ENCODE data around the gene SYNC. TPM values are rescaled to one million over a fixed set of nuclear protein-coding genes. Genes with fewer than 3 reads are reported as not detected.

SYNC gene
- total and polyA plus RNA-seq, 9 of the 15 experiments (the other 6 are each of a cell fraction or from before 2014, with no cell fraction given), result 0.49 to 1.1 (median 0.87) TPM

- in situ Hi-C loops (cut with MboI) (loop anchor here (10.0 kb wide), 1 partner anchor 48 kb away; no protein-coding TSS in a partner anchor), intact Hi-C loops (cut with micrococcal nuclease) (no loop called here)
- no peaks in the 10 kb centered on the region for H3K9me1 ChIP-seq (ENCODE audit: control insufficient read depth, insufficient read depth, low read length)
- no peaks in the 10 kb centered on the region for H4K20me1 ChIP-seq (replicated peaks; ENCODE audit: control insufficient read depth, insufficient read depth, low read length)
- H3K4me2 ChIP-seq (ENCODE audit: insufficient read depth, low read length), result peak overlapping the region; percentile 89
- H3K27ac ChIP-seq (ENCODE audit: extremely low read depth, low read depth, low read length), result peak overlapping the region; percentile 68
- H3K79me2 ChIP-seq (ENCODE audit: control insufficient read depth, insufficient read depth, low read length), result no peaks in the 10 kb centered on the region
- no peak overlapping the region for H3K4me3 ChIP-seq
- FAIRE-seq, result peak; percentile 95
- peak; percentile 96 for ATAC-seq
- POLR2A ChIA-PET, result interaction anchor here (0.6 to 8.8 kb wide), 7 partner anchors 9 to 330 kb away, joined by 3 to 116 read pairs (median 5); no protein-coding TSS in a partner anchor
- CTCF ChIA-PET (ENCODE audit: low intra/inter-chr PET ratio), result interaction anchor here (1.2 to 1.3 kb wide), 2 partner anchors 52 to 57 kb away, joined by 5 to 7 read pairs; no protein-coding TSS in a partner anchor
- H3K9me3 ChIP-seq (replicated peaks; ENCODE audit: control insufficient read depth, insufficient read depth, low read depth, low read length), result no peaks in the 10 kb centered on the region
- no peaks in the 10 kb centered on the region for H3K27me3 ChIP-seq (ENCODE audit: control insufficient read depth in 2 of 2, insufficient read depth in 2 of 2, low read length in 2 of 2)
- WGBS (ENCODE audit: insufficient coverage, low coverage, missing lambda C conversion rate), result 13% methylated on average over 9 of the region's 9 CpGs
- H3K4me1 ChIP-seq (replicated peaks in 1 of 2; ENCODE audit: control insufficient read depth in 2 of 2, insufficient read depth in 2 of 2, low read length in 2 of 2), result peaks cover 18 to 49% of the 10 kb centered on the region in 2 experiments; a peak in 4 of 5 replicates
- H2AFZ ChIP-seq (ENCODE audit: low read depth, low read length), result peak overlapping the region; percentile 90
- DNase-seq (ENCODE audit: extremely low read depth in 1 of 4, low spot score in 3 of 4), result peak; percentile 95 to 97 (median 96)
- no peaks in the 10 kb centered on the region for H3K36me3 ChIP-seq (ENCODE audit: control insufficient read depth, insufficient read depth, low read length)
- BruUV-seq (replicated peaks), result no TSS peak
- H3K9ac ChIP-seq (ENCODE audit: insufficient read depth in 1 of 2, low read depth in 2 of 2, low read length in 2 of 2), result peak overlapping the region; percentile 23 to 60; a peak in 3 of 4 replicates
- TF ChIP-seq RAD51 (IDR thresholded peaks at IDR 0.05; ENCODE audit: borderline replicate concordance, low read depth) (no peak), MED1 (CRISPR knock-in tag; IDR thresholded peaks at IDR 0.05; ENCODE audit: borderline replicate concordance) (no peak), UBTF (IDR thresholded peaks at IDR 0.05; ENCODE audit: borderline replicate concordance in 1 of 2, low read depth in 2 of 2, low read length in 2 of 2) (no peak), NFIX (CRISPR knock-in tag; IDR thresholded peaks at IDR 0.05; ENCODE audit: low read depth) (no peak), SMAD3 (CRISPR knock-in tag; conservative IDR thresholded peaks at IDR 0.05) (no peak), XRCC3 (IDR thresholded peaks at IDR 0.05) (no peak), HBP1 (CRISPR knock-in tag; IDR thresholded peaks at IDR 0.05) (no peak), TFAP4 (CRISPR knock-in tag; IDR thresholded peaks at IDR 0.05; ENCODE audit: borderline replicate concordance) (peak; percentile 85), CREB1 (IDR thresholded peaks at IDR 0.05) (no peak), CREB1 (CRISPR knock-in tag; IDR thresholded peaks at IDR 0.05) (0 out of 2 replicates have a peak, but pooled peaks have one; percentile 4), ZMIZ1 (IDR thresholded peaks at IDR 0.05; ENCODE audit: low read depth in 2 of 2, low read length in 2 of 2) (peak in 1 of 2 experiments; percentile 38; a peak in 1 of 4 replicates), C11orf30 (IDR thresholded peaks at IDR 0.05; ENCODE audit: low read depth) (no peak)
These were observed 14.0 kb upstream of the SYNC start for GRCh38 chr1:32716312-32717148.

Measured in K562 (cell line).